Colon (tissue), 2 donors: Measurements from ENCODE around the gene CLCN6.

Experiments
- FAIRE-seq: peaks from 2 replicates; lab custom pipeline; 2012; peaks lifted over from hg19 to GRCh38; lab: Jason Lieb, UNC
- donor health status: control.
- donor health status: control.

CLCN6 gene

DNA sequence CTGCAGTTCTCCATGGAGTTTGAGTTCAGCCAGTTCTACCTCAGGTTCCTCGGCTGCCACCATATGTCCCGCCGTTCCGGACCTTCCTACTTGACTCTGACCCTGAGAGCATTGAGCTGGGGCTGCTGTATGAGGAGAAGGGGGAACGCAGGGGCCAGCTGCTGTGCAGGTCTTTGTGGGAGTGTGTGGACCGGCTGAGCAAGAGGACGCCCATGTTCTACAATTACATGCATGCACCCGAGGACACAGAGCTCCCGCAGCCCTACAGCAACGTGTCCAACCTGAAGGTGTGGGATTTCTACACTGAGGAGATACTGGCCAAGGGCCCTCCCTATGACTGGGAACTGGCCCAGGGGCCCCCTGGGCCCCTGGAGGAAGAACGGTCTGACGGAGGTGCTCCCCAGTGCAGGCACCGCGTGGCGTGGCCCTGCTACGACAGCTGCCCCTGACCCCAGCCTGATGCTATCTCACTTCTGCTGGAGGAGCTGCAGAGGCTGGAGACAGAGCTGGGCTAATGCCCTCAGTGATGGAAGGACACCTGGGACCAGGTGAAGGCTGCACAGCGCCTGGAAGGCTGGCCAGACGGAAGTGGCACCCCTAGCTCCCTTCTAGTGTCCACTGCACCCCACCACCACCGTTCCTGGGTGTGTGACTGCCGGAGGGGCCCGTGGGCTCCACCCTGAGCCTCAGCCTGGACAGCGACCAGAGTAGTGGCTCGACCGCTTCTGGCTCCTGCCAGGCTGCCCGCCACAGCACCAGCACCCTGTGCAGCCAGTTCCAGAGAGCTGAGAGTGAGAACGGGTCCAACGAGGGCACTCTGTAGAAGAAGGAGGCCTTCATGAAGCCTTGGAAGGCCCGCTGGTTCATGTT is 73.6 kb downstream of the CLCN6 start:
- FAIRE-seq = no peak

DNA sequence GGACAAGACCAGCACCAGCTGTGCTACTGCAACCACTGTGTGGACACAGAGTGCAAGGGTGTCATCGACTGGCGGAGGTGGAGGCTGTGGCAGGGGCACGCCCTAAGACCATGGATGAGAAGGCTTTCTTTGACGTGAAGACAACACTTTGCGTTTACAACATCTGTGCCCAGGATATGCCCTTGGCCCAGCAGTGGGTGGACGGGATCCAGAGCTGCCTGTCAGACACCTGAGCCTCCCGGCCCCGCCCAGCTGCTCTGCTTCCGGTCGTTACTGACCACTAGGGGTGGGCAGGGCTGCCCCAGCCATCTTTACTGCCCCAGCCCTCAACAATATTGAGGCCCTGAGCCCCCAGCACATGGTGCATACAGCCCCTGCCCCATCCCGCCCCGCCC is 74.2 kb downstream of the CLCN6 start:
- no peak for FAIRE-seq

- FAIRE-seq = no peak
Measured at GRCh38 chr1:11880911-11881748, 75.1 kb downstream of the CLCN6 start.

GRCh38 chr1:11881749-11882441 is 75.9 kb downstream of the CLCN6 start:
- FAIRE-seq = no peak

- FAIRE-seq = no peak
Measured at GRCh38 chr1:11882814-11883538, 77.0 kb downstream of the CLCN6 start.

- no peak for FAIRE-seq
Measured at GRCh38 chr1:11885916-11886315, 79.9 kb downstream of the CLCN6 start.

DNA sequence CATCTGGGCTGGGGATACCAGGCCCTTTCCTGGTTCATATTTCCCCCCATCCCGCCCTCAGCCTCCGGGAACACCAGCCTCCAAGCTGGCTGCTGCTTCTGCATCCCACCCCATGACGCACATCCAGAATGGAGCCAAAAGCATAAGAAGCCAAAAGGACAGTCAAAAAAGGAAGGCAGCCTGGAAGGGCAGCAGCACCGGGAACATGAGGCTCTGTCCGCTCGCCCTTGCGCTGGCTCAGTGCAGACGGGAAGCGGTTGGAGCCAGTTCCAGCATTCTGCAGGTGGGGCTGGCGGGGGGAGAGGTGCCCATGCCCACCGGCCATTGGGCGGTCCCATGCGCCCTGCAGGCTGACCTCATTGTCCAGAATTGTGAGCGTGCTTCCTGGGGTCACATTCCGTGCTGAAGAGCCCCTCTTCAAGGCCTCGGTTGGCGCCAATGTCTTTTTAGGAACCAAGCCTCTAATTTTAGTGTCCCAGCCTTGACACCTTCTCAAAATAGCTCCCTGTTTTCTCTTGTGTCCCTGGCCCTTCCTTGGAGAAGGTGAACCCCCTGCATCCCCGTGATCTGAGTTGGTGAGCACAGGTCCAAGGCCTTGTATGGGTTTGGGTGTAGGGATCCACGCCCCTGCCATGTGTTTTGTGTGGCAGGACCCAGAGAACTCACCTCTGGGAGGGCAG is 81.1 kb downstream of the CLCN6 start:
- no peak for FAIRE-seq

GRCh38 chr1:11887666-11888007 is 81.6 kb downstream of the CLCN6 start:
- no peak for FAIRE-seq

DNA sequence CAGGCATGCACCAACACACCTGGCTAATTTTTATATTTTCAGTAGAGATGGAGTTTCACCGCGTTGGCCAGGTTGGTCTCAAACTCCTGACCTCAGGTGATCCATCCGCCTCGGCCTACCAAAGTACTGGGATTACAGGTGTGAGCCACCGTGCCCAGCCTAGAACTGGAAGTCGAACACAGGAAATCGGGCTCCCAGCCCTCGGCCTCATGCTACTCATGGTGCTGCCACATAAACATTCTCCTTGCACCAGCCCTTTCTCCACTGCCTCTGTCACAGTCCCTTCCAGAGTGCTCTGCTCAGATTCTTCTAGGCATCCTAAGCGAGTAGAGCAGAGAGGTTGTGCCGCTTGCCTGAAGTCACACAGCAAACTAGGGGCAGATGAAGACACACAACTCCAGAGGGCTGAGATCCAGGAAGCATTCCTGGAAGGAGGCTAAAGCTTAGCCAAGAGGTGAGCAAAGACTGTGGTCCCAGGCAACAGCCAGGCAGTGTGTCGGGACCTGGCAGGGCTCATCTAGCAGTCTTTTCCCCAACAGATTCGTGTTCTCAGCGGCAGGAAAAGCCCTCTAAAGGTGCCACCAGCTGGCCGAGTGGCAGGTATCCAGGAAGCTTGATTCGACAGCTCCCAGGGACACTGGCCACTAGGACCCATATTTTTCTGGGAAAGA is 82.3 kb downstream of the CLCN6 start:
- FAIRE-seq = no peak

- FAIRE-seq = no peak
Measured at GRCh38 chr1:11888877-11889208, 82.9 kb downstream of the CLCN6 start.

DNA sequence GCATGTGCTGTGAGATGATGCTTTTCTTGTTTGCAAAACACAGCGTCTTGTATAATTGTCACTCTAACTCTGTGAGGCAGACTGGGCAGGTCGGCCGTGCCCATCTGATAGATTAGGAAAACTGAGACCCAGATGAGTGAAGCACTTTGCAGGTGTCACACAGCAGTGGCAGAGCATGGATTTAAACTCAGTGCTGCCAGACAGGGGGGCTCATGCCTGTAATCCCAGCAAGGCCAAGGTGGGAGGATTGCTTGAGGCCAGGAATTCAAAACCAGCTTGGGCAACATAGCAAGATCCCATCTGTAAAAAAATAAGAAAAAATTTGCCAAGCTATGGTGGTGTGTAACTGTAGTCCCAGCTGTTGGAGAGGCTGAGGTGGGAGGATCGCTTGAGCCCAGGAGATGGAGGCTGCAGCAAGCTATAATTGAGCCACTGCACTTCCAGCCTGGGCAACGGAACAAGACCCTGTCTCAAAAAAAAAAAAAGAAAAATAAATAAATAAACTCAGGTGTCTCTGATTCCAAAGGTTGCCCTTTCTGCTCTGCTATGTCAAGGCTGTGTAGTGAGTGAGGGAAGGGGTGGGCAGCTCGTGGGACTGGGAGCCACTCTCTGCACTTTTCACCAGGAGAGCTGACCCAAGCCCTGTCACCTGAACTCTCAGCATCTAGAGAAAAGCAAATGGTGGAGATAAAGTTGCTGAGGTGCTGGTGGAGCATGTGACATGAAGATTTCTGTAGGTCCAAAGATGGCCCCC is 85.6 kb downstream of the CLCN6 start:
- no peak for FAIRE-seq
